Karpas-422 (cell line): ENCODE data around the gene P4HA3. TPM values are rescaled to one million over a fixed set of nuclear protein-coding genes. Genes with fewer than 3 reads are reported as not detected.
A peak's percentile ranks its signal among the peaks of the same experiment; 100 is the strongest.

Experiments
- DNase-seq: peaks from one replicate; pipeline ENCODE4 v3.0.0-alpha.2; 2015
- H2AFZ ChIP-seq: fragments of 200-600 bp; sonication (generic); 2 replicates; pipeline ENCODE4 v1.6.1; 2014; ENCODE audit warnings: antibody characterized with exemption, low read length, mixed read lengths
- H3K27ac ChIP-seq: fragments of 200-600 bp; sonication (generic); 2 replicates; pipeline ENCODE4 v1.5.1; 2014; ENCODE audit warnings: mild to moderate bottlenecking, low read length, moderate library complexity
- H3K27me3 ChIP-seq: fragments of 200-600 bp; sonication (generic); 2 replicates; pipeline ENCODE4 v1.6.1; 2014; ENCODE audit warnings: low read length, mixed read lengths
- H3K36me3 ChIP-seq: fragments of 200-600 bp; sonication (generic); 2 replicates; pipeline ENCODE4 v1.6.1; 2014; ENCODE audit warnings: low read length, mixed read lengths; ENCODE audit not compliant: insufficient read depth
- H3K4me1 ChIP-seq: fragments of 200-600 bp; sonication (generic); 2 replicates; pipeline ENCODE4 v1.6.1; 2014; ENCODE audit warnings: mild to moderate bottlenecking, low read length, mixed read lengths
- H3K4me2 ChIP-seq: fragments of 200-600 bp; sonication (generic); 2 replicates; pipeline ENCODE4 v1.6.1; 2014; ENCODE audit warnings: low read length, low read depth, mild to moderate bottlenecking; ENCODE audit not compliant: poor library complexity, severe bottlenecking
- H3K4me3 ChIP-seq: fragments of 200-600 bp; sonication (generic); 2 replicates; pipeline ENCODE4 v1.5.1; 2014; ENCODE audit warnings: mild to moderate bottlenecking, antibody characterized with exemption, low read length, mixed read lengths
- H3K79me2 ChIP-seq: fragments of 200-600 bp; sonication (generic); 2 replicates; pipeline ENCODE4 v1.6.1; 2014; ENCODE audit warnings: mild to moderate bottlenecking, low read length, mixed read lengths
- H3K9ac ChIP-seq: fragments of 200-600 bp; sonication (generic); 2 replicates; pipeline ENCODE4 v1.6.0; 2014; ENCODE audit warnings: low read length
- H3K9me2 ChIP-seq: fragments of 200-600 bp; sonication (generic), shearing (Covaris generic); replicated peaks from 2 replicates; pipeline ENCODE4 v1.6.0; 2014; ENCODE audit warnings: mild to moderate bottlenecking, low read length, moderate library complexity; ENCODE audit not compliant: insufficient read depth
- H3K9me3 ChIP-seq: fragments of 300-700, 200-600 bp; sonication (generic); 2 replicates; pipeline ENCODE4 v1.6.1; 2014; ENCODE audit warnings: low read length, mixed read lengths
- H4K20me1 ChIP-seq: fragments of 200-600 bp; sonication (generic); 2 replicates; pipeline ENCODE4 v1.6.1; 2014; ENCODE audit warnings: mild to moderate bottlenecking, antibody characterized with exemption, low read length, low read depth; ENCODE audit not compliant: insufficient read depth
- total RNA-seq: library from RNA; depleted of rRNA; stranded (reverse); fragments of >200 nt; shearing (Covaris generic); gene quantifications from 2 replicates; pipeline ENCODE4 v1.2.3, GENCODE V29; 2014; ENCODE audit warnings: low replicate concordance

The P4HA3 gene
- total RNA-seq, 1 experiment from 2014 or later = not detected

DNA sequence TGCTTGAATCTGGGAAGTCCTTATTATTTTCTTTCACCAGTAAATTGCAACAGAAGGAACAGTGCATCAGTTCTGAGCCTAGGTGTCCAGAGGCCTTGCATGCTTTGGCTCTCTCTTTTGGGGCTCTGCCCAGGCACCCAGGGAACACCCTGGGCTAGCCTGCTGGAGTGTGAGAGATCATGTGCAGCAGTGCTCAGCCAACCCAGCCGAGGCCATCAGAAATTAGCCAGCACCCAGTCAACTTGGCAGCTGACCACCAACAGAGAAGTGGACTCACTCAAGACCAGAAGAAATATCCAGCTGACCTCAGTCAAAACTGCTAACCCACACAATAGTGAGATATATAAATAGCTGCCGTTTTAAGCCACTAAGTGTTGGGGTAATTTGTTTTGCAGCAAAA, 11.2 kb upstream of the P4HA3 start:
- no peak overlapping the region for H3K27ac ChIP-seq
- H3K9me2 ChIP-seq = no peaks in the 10 kb centered on the region
- H3K4me1 ChIP-seq = no peaks in the 10 kb centered on the region
- no peaks in the 10 kb centered on the region for H3K79me2 ChIP-seq
- no peak overlapping the region for H3K4me3 ChIP-seq
- no peaks in the 10 kb centered on the region for H4K20me1 ChIP-seq
- no peak overlapping the region for H3K9ac ChIP-seq
- DNase-seq = no peak
- no peak overlapping the region for H3K4me2 ChIP-seq
- no peaks in the 10 kb centered on the region for H3K27me3 ChIP-seq
- H3K36me3 ChIP-seq = no peaks in the 10 kb centered on the region
- H2AFZ ChIP-seq = no peak overlapping the region
- no peaks in the 10 kb centered on the region for H3K9me3 ChIP-seq

GRCh38 chr11:74321487-74322188, 10.2 kb upstream of the P4HA3 start:
- peaks cover 5% of the 10 kb centered on the region for H3K9me3 ChIP-seq
- peak; percentile 73 for DNase-seq
- no peak overlapping the region for H3K9ac ChIP-seq
- H3K4me2 ChIP-seq = no peak overlapping the region
- no peaks in the 10 kb centered on the region for H3K27me3 ChIP-seq
- H3K36me3 ChIP-seq = no peaks in the 10 kb centered on the region
- no peak overlapping the region for H3K27ac ChIP-seq
- no peaks in the 10 kb centered on the region for H3K4me1 ChIP-seq
- H3K9me2 ChIP-seq = no peaks in the 10 kb centered on the region
- no peak overlapping the region for H2AFZ ChIP-seq
- no peak overlapping the region for H3K4me3 ChIP-seq
- no peaks in the 10 kb centered on the region for H3K79me2 ChIP-seq
- no peaks in the 10 kb centered on the region for H4K20me1 ChIP-seq

DNA sequence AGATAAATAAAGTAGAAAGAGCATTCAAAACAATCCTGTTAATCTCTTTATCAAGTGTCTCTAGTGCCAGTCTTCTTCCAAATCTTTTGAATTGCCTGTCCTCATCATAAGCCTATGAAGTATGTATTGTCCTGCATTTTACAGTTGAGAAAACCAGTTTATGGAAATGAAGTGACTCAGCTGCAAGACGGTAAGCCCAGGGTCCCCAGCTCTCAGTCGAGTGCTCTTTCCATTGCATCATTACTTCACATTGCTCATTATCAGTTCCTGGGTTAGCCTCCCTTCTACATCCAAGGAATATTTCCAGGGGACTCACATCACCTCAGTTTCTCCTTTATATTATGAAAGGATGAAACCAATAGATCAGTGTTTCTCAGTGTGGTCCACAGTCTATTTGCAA, 9.1 kb upstream of the P4HA3 start:
- Histone ChIP-seq H3K27me3 (no peaks in the 10 kb centered on the region), H3K4me3 (no peak overlapping the region), H3K9ac (no peak overlapping the region), H3K9me3 (peaks cover 8% of the 10 kb centered on the region), H3K4me1 (no peaks in the 10 kb centered on the region), H3K27ac (no peak overlapping the region), H3K79me2 (no peaks in the 10 kb centered on the region), H3K9me2 (no peaks in the 10 kb centered on the region), H3K4me2 (no peak overlapping the region), H3K36me3 (no peaks in the 10 kb centered on the region), H4K20me1 (no peaks in the 10 kb centered on the region), H2AFZ (no peak overlapping the region)
- DNase-seq = no peak

DNA sequence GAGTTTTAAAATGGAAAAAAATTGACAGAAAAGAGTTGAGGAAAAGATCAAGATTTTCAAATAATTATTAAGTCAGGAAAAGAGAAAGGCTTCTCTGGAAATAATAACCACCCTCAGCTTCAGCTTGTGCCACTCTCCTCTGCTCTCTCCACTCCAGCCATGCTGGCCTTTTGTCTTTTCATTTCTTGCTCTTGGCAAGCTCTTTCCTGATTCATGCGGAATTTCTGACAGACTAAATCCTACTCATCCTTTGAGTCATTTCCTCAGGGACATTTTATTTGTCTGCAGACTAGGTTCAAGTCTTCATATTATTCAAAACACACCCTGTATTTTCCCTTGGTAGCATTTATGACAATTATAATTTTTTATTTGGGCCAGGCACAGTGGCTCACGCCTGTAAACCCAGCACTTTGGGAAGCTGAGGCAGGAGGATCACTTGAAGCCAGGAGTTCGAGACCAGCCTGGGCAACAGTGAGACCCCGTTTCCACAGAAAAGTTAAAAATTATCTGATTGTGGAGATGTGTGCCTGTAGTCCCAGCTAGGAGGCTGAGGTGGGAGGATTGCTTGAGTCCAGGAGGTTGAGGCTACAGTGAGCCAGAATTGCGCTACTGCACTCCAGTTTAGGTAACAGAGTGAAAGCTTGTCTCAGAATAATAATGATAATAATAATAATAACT, 7.8 kb upstream of the P4HA3 start:
- no peaks in the 10 kb centered on the region for H3K36me3 ChIP-seq
- H3K9ac ChIP-seq = no peak overlapping the region
- no peak overlapping the region for H2AFZ ChIP-seq
- no peak overlapping the region for H3K4me3 ChIP-seq
- H3K4me2 ChIP-seq = no peak overlapping the region
- H3K9me2 ChIP-seq = no peaks in the 10 kb centered on the region
- no peak overlapping the region for H3K27ac ChIP-seq
- H3K9me3 ChIP-seq = peaks cover 8% of the 10 kb centered on the region
- H3K4me1 ChIP-seq = no peaks in the 10 kb centered on the region
- no peaks in the 10 kb centered on the region for H3K79me2 ChIP-seq
- H3K27me3 ChIP-seq = no peaks in the 10 kb centered on the region
- H4K20me1 ChIP-seq = no peaks in the 10 kb centered on the region
- no peak for DNase-seq

DNA sequence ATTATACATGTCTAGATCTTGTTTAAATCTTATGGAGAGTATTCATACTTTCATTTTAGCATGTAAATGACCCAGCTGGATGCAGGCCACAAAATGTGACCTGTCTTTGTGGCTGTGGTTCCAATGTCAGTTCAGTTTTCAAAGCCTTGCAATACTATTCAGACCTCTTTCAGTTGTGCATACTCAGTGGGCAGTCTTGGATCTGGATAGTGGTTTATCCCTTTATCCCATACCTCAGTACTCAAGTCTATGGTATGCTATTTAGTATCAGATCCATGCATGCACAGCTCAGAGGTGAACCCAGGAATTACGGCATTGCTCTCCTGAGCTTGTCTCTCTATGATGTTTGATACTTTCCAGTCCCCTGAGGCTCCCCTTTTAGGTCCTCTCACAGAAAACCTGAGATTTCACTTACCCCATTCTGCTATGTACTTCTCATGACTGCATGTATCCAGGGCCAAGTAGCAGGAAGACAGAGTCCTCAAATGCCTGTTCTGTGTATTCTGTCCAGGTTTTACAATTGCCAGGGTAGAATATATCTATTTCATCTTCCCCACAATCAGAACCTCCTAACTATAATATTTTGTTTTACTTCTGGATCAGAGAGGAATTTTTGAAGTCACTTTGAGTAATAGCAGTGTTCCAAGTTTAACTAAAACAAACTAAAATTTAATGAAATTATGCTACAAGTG, 6.9 kb upstream of the P4HA3 start:
- Histone ChIP-seq H4K20me1 (no peaks in the 10 kb centered on the region), H2AFZ (no peak overlapping the region), H3K9me2 (no peaks in the 10 kb centered on the region), H3K4me3 (no peak overlapping the region), H3K36me3 (no peaks in the 10 kb centered on the region), H3K79me2 (no peaks in the 10 kb centered on the region), H3K9ac (no peak overlapping the region), H3K27ac (no peak overlapping the region), H3K4me2 (no peak overlapping the region), H3K4me1 (no peaks in the 10 kb centered on the region), H3K27me3 (no peaks in the 10 kb centered on the region), H3K9me3 (peaks cover 8% of the 10 kb centered on the region)
- DNase-seq = no peak

- Histone ChIP-seq H3K36me3 (no peaks in the 10 kb centered on the region), H3K27ac (no peak overlapping the region), H3K4me3 (no peak overlapping the region), H3K9ac (no peak overlapping the region), H3K9me2 (no peaks in the 10 kb centered on the region), H3K4me2 (no peak overlapping the region), H3K27me3 (no peaks in the 10 kb centered on the region), H3K79me2 (no peaks in the 10 kb centered on the region), H3K4me1 (no peaks in the 10 kb centered on the region), H4K20me1 (no peaks in the 10 kb centered on the region), H3K9me3 (peaks cover 8% of the 10 kb centered on the region), H2AFZ (no peak overlapping the region)
- DNase-seq = no peak
Observed at GRCh38 chr11:74316772-74317505, 5.5 kb upstream of the P4HA3 start.

GRCh38 chr11:74312326-74312725, 886 bp upstream of the P4HA3 start:
- no peak overlapping the region for H3K9ac ChIP-seq
- DNase-seq = no peak
- no peak overlapping the region for H2AFZ ChIP-seq
- no peaks in the 10 kb centered on the region for H3K36me3 ChIP-seq
- no peaks in the 10 kb centered on the region for H3K27me3 ChIP-seq
- no peak overlapping the region for H3K4me2 ChIP-seq
- H3K27ac ChIP-seq = no peak overlapping the region
- no peaks in the 10 kb centered on the region for H3K79me2 ChIP-seq
- no peaks in the 10 kb centered on the region for H4K20me1 ChIP-seq
- H3K9me3 ChIP-seq = peaks cover 8% of the 10 kb centered on the region
- no peak overlapping the region for H3K4me3 ChIP-seq
- no peaks in the 10 kb centered on the region for H3K4me1 ChIP-seq
- no peaks in the 10 kb centered on the region for H3K9me2 ChIP-seq

DNA sequence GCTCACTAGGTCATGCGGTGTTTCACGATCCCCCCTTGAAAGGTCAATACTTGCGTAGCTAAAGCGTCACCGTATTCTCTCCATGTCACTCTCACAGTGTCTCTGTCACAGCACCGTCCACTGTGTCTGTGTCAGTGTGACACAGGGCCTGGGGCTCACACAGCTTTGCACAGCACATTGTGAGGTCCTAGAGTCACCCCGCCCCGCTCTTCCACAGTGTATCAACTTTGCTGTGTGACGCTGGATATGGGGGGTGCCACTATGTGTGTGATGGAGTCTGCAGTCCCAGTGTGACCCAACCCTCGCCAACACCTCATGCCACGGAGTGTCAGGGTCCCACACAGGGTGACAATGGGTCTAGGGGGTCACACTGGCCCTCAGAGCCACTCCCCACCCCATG, 583 bp downstream of the P4HA3 start:
- Histone ChIP-seq H3K4me3 (no peak overlapping the region), H3K9me2 (no peaks in the 10 kb centered on the region), H2AFZ (no peak overlapping the region), H3K9ac (no peak overlapping the region), H3K79me2 (no peaks in the 10 kb centered on the region), H4K20me1 (no peaks in the 10 kb centered on the region), H3K27me3 (no peaks in the 10 kb centered on the region), H3K27ac (no peak overlapping the region), H3K9me3 (no peaks in the 10 kb centered on the region), H3K36me3 (no peaks in the 10 kb centered on the region), H3K4me2 (no peak overlapping the region), H3K4me1 (no peaks in the 10 kb centered on the region)
- no peak for DNase-seq
